Measurements from ENCODE around the gene SCN11A.

DNA sequence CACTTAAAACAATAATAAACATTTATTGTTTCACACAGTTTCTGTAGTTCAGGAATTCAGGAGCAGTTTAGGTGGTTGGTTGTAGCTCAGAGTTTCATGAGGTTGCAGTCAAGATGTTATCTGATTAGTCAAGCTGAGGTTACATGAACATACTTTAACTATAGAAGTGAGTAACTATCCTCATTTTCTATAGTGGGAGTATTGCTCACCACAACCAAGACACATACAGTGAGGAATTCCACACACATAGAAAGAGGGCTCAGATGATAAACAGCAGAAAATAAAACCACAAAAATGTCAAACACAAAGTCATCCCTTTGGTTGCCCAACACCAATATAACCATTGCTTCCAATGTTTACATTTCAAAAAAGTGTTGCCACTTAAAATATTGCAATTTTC is 13.6 kb downstream of the SCN11A start:
- TF ChIP-seq, protein P1, sequence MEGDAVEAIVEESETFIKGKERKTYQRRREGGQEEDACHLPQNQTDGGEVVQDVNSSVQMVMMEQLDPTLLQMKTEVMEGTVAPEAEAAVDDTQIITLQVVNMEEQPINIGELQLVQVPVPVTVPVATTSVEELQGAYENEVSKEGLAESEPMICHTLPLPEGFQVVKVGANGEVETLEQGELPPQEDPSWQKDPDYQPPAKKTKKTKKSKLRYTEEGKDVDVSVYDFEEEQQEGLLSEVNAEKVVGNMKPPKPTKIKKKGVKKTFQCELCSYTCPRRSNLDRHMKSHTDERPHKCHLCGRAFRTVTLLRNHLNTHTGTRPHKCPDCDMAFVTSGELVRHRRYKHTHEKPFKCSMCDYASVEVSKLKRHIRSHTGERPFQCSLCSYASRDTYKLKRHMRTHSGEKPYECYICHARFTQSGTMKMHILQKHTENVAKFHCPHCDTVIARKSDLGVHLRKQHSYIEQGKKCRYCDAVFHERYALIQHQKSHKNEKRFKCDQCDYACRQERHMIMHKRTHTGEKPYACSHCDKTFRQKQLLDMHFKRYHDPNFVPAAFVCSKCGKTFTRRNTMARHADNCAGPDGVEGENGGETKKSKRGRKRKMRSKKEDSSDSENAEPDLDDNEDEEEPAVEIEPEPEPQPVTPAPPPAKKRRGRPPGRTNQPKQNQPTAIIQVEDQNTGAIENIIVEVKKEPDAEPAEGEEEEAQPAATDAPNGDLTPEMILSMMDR (IDR thresholded peaks at IDR 0.05): no peak
- no peak for TF ChIP-seq POLR2A (IDR thresholded peaks at IDR 0.05)
- no peak for TF ChIP-seq POLR2AphosphoS5 (IDR thresholded peaks at IDR 0.05)
- TF ChIP-seq EP300 (IDR thresholded peaks at IDR 0.05; ENCODE audit: low read depth): no peak
